Right lobe of liver (tissue), 4 donors: ENCODE results near the gene FAM3C.

Source experiments
- POLR2A ChIP-seq: fragments of 450-650 bp; IDR thresholded peaks from one replicate; pipeline ENCODE4 v1.6.1; 2017; ENCODE audit warnings: antibody characterized with exemption, mild to moderate bottlenecking
- TF ChIP-seq, protein P1 (sequence below), 4 donors: fragments of 200-600 bp in 3 of 4; fragments of 450-650 bp in 1 of 4; IDR thresholded peaks; one replicate each; pipeline versions ENCODE4 v1.5.1 to v1.8.0; 2016 to 2022; ENCODE audit warnings: antibody characterized with exemption in 4 of 4, mild to moderate bottlenecking in 2 of 4
- donor health status: DM: no; HTN: no; CAD: no.
- donor health status: DM: no; HTN: no; CAD: no.
- donor health status: DM: no; HTN: yes; CAD: no.

- TF ChIP-seq, protein P1, sequence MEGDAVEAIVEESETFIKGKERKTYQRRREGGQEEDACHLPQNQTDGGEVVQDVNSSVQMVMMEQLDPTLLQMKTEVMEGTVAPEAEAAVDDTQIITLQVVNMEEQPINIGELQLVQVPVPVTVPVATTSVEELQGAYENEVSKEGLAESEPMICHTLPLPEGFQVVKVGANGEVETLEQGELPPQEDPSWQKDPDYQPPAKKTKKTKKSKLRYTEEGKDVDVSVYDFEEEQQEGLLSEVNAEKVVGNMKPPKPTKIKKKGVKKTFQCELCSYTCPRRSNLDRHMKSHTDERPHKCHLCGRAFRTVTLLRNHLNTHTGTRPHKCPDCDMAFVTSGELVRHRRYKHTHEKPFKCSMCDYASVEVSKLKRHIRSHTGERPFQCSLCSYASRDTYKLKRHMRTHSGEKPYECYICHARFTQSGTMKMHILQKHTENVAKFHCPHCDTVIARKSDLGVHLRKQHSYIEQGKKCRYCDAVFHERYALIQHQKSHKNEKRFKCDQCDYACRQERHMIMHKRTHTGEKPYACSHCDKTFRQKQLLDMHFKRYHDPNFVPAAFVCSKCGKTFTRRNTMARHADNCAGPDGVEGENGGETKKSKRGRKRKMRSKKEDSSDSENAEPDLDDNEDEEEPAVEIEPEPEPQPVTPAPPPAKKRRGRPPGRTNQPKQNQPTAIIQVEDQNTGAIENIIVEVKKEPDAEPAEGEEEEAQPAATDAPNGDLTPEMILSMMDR (IDR thresholded peaks at IDR 0.05) = no peak
- no peak for TF ChIP-seq POLR2A
These were observed 52.8 kb downstream of the FAM3C start for GRCh38 chr7:121343302-121343701.
